SIG-M5 treated with dmso at 0.1 percent for 504 hours (cell line): ENCODE measurements around the gene USP20.

ENCODE experiments used
- DNase-seq: peaks from one replicate; lab custom pipeline; 2025; ENCODE audit not compliant: unreplicated experiment; lab: John Stamatoyannopoulos, UW

USP20 gene

DNA sequence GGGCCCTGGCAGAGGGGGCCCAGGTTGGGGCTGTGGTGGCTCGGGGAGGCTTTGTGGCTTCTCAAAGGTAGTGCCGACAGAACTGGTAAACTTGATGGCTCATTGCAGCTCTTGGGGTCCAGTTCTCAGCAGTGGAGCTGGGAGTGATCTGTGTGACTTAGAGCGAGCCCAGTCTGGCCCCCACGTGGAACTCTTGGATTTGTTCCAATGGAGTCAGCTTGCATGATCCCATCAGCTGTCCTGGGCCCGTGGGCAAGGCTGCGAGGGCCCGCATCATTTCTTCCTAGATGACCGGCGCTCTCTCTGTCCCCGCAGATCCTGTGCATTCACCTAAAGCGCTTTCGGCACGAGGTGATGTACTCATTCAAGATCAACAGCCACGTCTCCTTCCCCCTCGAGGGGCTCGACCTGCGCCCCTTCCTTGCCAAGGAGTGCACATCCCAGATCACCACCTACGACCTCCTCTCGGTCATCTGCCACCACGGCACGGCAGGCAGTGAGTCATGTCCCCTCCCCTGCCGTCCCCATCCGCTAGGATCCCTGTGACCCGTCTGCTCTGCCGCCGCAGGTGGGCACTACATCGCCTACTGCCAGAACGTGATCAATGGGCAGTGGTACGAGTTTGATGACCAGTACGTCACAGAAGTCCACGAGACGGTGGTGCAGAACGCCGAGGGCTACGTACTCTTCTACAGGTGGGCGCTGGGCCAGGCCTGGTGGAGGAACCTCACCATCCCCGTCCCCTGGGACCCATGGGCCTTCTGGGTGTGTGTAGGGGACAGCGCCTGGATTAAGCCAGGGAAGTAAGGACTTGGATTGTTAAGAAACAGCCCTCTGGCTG lies 39.2 kb downstream of the USP20 start:
- no peak for DNase-seq

DNA sequence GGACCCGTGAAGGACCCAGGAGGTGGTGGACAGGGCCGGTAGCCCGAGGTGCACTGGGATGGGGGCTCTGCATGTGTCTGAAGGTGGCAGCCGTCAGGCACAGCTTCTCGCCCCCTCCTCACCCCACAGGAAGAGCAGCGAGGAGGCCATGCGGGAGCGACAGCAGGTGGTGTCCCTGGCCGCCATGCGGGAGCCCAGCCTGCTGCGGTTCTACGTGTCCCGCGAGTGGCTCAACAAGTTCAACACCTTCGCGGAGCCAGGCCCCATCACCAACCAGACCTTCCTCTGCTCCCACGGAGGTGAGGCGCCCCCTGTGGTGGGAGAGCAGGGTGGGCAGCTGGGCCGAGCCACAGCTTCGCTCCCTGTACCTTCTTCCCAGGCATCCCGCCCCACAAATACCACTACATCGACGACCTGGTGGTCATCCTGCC lies 39.9 kb downstream of the USP20 start:
- DNase-seq, result no peak

GRCh38 chr9:129875687-129876395 lies 40.6 kb downstream of the USP20 start:
- DNase-seq, result no peak

GRCh38 chr9:129876815-129877214 lies 41.6 kb downstream of the USP20 start:
- DNase-seq, result no peak

- DNase-seq, result no peak
These were observed 43.0 kb downstream of the USP20 start for GRCh38 chr9:129878291-129878690.

- DNase-seq, result no peak
These were observed 43.9 kb downstream of the USP20 start for GRCh38 chr9:129879103-129879699.

- DNase-seq, result no peak
These were observed 44.9 kb downstream of the USP20 start for GRCh38 chr9:129879991-129880653.

GRCh38 chr9:129880654-129881546 lies 45.6 kb downstream of the USP20 start:
- no peak for DNase-seq

DNA sequence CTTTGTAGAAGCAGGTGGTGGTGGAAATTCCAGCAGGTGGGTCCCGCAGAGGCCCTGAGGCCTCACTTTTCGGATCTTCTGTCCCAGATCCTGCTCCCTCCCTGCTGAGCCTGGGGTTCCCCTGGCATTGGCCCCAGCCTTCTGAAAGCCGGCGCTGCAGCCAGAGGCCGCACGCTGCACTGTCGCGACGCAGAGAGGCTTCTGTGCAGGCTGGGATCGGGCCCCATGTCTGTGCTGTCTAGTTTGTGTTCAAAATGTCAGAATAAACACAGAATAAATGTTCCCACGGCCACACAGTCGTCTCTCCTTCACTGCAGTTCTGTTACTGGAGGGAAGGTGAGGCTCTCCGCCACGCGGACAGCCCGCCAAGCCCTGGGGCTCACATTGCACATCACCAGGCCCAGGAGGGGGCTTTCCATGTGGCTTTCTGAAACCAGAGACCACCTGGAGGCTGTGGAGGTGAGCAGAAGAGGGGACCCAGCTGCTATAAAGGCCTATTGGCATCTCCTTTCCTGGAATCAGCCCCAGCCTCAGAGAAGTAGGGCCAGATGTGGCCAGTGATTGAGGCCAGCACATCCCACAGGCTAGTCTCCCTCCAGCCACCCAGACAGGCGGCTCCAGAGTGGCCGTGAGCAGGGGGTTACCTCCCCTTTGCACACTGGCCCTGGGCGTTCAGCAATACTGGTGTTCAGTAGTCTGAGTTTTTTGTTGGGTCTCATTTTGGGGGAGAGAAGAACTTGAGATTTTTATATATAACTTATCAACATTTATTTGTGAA lies 46.5 kb downstream of the USP20 start:
- DNase-seq, result no peak

- DNase-seq, result peak; percentile 90
These were observed 49.2 kb downstream of the USP20 start for GRCh38 chr9:129884220-129885017.

GRCh38 chr9:129885018-129885669 lies 49.9 kb downstream of the USP20 start:
- peak; percentile 22 for DNase-seq

DNA sequence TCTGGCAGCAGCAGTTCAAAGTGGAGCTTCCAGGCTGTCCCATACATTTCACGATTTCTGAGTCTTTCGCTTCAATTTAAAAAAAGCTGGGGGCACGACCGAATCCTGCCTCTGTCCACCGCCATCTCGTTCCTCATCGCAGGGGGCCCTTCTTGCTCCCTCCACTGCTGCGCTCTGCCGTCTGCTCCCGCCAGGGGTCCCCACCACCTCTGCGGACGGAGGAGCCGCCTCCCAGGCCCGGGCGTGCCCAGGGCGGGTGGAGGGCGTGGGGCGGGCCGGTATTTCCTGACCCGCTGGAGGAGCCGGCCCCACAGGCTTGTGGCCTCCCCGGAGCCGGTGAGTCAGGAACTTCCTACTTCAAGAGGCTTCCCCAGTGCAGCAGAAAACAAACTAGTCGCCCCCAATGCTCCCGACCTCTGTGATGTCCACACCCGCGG lies 50.4 kb downstream of the USP20 start:
- DNase-seq, result peak; percentile 93

DNA sequence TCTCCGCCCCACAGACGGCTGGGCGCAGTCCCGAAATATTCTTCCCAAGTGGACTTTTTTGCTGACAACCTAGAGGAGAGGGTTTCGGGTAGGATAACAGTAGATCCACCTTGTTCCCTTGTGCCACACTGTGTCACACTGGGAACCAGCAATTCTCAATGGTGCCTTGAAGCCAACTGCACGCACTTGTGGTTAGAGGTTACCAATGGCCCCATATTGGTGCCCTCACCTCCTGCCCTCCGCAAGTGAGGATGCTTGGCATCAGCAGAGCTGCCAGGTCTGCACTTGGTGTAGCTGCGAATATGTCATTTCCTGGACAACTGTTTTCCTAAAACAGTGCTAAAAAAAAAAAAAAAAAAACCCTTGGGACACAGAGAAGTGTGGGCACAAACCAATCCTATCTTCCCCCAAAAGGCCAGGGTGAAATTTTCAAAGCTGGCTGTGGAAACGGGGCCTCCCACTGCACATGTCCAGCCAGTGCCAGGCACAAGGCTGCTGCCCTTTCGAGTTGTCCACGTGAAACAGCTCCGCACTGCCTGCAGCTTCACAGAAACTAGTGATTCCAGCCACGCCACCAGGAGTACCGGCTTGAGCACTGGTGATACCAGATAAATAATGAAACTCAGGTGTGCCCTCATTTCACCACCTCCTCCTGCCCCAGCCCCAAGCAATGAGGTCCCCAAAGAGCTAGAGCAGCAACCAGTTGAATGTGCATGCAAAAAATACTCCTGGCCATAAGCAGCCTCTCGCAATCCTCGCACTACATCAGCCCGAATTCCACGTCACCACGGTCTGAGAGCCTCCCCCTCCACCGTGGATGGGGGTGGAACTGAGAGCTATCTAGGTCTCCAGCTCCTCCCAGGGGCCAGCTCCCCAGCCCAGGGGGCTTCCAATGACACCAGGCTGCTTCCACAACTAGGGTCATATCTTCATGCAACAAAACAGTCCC lies 51.2 kb downstream of the USP20 start:
- peak; percentile 52 for DNase-seq

- peak; percentile 61 for DNase-seq
These were observed 52.4 kb downstream of the USP20 start for GRCh38 chr9:129887334-129888292.

- peak; percentile 89 for DNase-seq
These were observed 53.2 kb downstream of the USP20 start for GRCh38 chr9:129888293-129889121.
